GM12873 (cell line): ENCODE measurements around the gene MCOLN1.

Experiments
- CTCF ChIP-seq: IDR thresholded peaks from 2 replicates; pipeline ENCODE4 v1.5.1; 2012; ENCODE audit warnings: low read depth, mild to moderate bottlenecking, moderate library complexity, low read length, control low read depth; ENCODE audit not compliant: insufficient read depth; ENCODE audit errors: missing control alignments

Gene MCOLN1

GRCh38 chr19:7513809-7514642 lies 8.4 kb upstream of the MCOLN1 start:
- no peak for TF ChIP-seq CTCF

GRCh38 chr19:7515110-7515644 lies 7.2 kb upstream of the MCOLN1 start:
- no peak for TF ChIP-seq CTCF

GRCh38 chr19:7515645-7516151 lies 6.7 kb upstream of the MCOLN1 start, which contains the start of gene ZNF358:
Gene ZNF358, plus strand, starts transcription at chr19:7516103. Its CDS starts 3,140 bp downstream, at chr19:7519243.
- no peak for TF ChIP-seq CTCF

GRCh38 chr19:7516333-7516732 lies 6.1 kb upstream of the MCOLN1 start:
- TF ChIP-seq CTCF = no peak

- no peak for TF ChIP-seq CTCF
Observed at GRCh38 chr19:7516878-7517277, 5.5 kb upstream of the MCOLN1 start.

- TF ChIP-seq CTCF = no peak
Observed at GRCh38 chr19:7519361-7520130, 2.9 kb upstream of the MCOLN1 start.
